CD4-positive, alpha-beta memory T cell (primary cell): ENCODE results near the gene GPD2. TPM values are rescaled to one million over a fixed set of nuclear protein-coding genes. Genes with fewer than 3 reads are reported as not detected.

Source experiments
- CTCF ChIA-PET: fragments of 350-600 bp; sonication (Branson Sonifier 250); formaldehyde crosslinking; loops from one replicate; lab custom pipeline; 2021; ENCODE audit warnings: inconsistent platforms; ENCODE audit not compliant: partially characterized antibody; lab: Charles Lee
- POLR2A ChIA-PET: fragments of 350-600 bp; sonication (Branson Sonifier 250); formaldehyde crosslinking; loops from one replicate; lab custom pipeline; 2021; ENCODE audit not compliant: partially characterized antibody; lab: Charles Lee
- DNase-seq, 5 donors: peaks; one replicate each; pipeline versions ENCODE4 v3.0.0 to v3.0.0-alpha.2; 2020 to 2022; ENCODE audit warnings: mixed read lengths in 1 of 5
- H3K27ac ChIP-seq: one replicate; pipeline ENCODE4 v1.7.0; 2013; ENCODE audit warnings: low read depth, low read length
- H3K27me3 ChIP-seq: 2 replicates; pipeline ENCODE4 v1.7.0; 2013; ENCODE audit warnings: mild to moderate bottlenecking, low read length, moderate library complexity; ENCODE audit not compliant: insufficient read depth
- H3K36me3 ChIP-seq: 2 replicates; pipeline ENCODE4 v1.7.0; 2013; ENCODE audit warnings: mild to moderate bottlenecking, low read length, moderate library complexity; ENCODE audit not compliant: insufficient read depth
- H3K4me1 ChIP-seq: 2 replicates; pipeline ENCODE4 v1.7.0; 2013; ENCODE audit warnings: mild to moderate bottlenecking, low read length, moderate library complexity; ENCODE audit not compliant: insufficient read depth
- H3K4me3 ChIP-seq, 2 donors: one replicate each; pipeline ENCODE4 v1.7.0; 2013; ENCODE audit warnings: low read length in 2 of 2, mild to moderate bottlenecking in 1 of 2
- H3K9me3 ChIP-seq, 2 donors: one replicate each; pipeline ENCODE4 v1.7.0; 2013; ENCODE audit warnings: low read length in 2 of 2, control low read depth in 1 of 2; ENCODE audit not compliant: control insufficient read depth in 1 of 2
- H3K27ac Mint-ChIP-seq, 7 donors: one replicate each; pipeline ENCODE4 v1.8.0; 2020 to 2021; ENCODE audit warnings: mixed read lengths in 7 of 7, mild to moderate bottlenecking in 6 of 7, inconsistent platforms in 3 of 7, moderate library complexity in 3 of 7
- H3K27me3 Mint-ChIP-seq, 2 donors: one replicate each; pipeline ENCODE4 v1.8.0; 2020 to 2021; ENCODE audit warnings: mixed read lengths in 2 of 2
- H3K36me3 Mint-ChIP-seq, 2 donors: one replicate each; pipeline ENCODE4 v1.8.0; 2020 to 2021; ENCODE audit warnings: mixed read lengths in 2 of 2, inconsistent platforms in 1 of 2, mild to moderate bottlenecking in 1 of 2
- H3K4me1 Mint-ChIP-seq, 4 donors: one replicate each; pipeline ENCODE4 v1.8.0; 2020 to 2021; ENCODE audit warnings: mixed read lengths in 4 of 4, mild to moderate bottlenecking in 1 of 4
- H3K4me3 Mint-ChIP-seq, 8 donors: one replicate each; pipeline ENCODE4 v1.8.0; 2020 to 2021; ENCODE audit warnings: mixed read lengths in 8 of 8, mild to moderate bottlenecking in 7 of 8, moderate library complexity in 6 of 8, inconsistent platforms in 3 of 8
- H3K9me3 Mint-ChIP-seq, 8 donors: one replicate each; pipeline ENCODE4 v1.8.0; 2020 to 2021; ENCODE audit warnings: mixed read lengths in 8 of 8, mild to moderate bottlenecking in 5 of 8, inconsistent platforms in 3 of 8, moderate library complexity in 1 of 8
- intact Hi-C: fragments of 100-400 bp; cut with micrococcal nuclease; formaldehyde crosslinking; loops from one replicate; pipeline ENCODE4 v1.15.1; 2023
- polyA plus RNA-seq, 2 donors: library from polyadenylated mRNA; unstranded; fragments of 300-500 nt; fragmentation: Illumina TruSeq; gene quantifications; one replicate each; pipeline ENCODE4 v1.2.3, GENCODE V29; 2021
- total RNA-seq, 2 experiments: library from RNA; stranded (reverse); gene quantifications; one replicate each; pipeline ENCODE4 v1.2.3, GENCODE V29; 2021

The GPD2 gene
- total and polyA plus RNA-seq, 4 experiments from 2014 or later: 3.5 to 13.1 (median 10.0) TPM

DNA sequence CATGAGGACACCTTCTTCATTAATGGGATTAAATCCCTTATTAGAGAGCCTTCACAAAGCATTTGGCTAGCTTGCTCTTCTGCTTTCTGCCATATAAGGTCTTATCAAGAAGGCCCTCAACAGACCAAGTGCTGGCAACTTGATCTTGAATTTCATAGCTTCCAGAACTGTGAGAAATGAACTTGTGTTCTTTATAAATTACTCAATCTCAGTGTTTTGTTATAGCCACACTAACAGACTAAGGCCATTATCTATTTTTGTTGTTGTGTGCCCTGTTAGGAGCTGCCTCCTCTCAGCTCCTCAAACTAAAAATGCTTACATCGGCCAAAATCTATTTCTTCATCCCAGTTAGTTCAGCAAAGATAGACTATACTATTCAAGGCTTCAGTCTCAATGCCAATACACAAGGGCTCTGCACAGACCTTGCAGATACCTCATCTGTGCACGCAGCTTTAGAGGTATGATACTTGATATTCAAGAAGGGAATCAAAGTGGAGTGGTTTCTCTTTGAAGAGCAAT lies 182.9 kb downstream of the GPD2 start:
- Mint-ChIP-seq H3K27me3 (peaks cover 5 to 9% of the 10 kb centered on the region in 2 donors), H3K4me3 (no peak overlapping the region), H3K4me1 (peaks cover 0 to 1% (median 0%) of the 10 kb centered on the region in 4 donors), H3K9me3 (peaks cover 0 to 6% (median 0%) of the 10 kb centered on the region in 8 donors), H3K36me3 (no peaks in the 10 kb centered on the region), H3K27ac (no peak overlapping the region)
- ChIA-PET CTCF (no interaction called here), POLR2A (no interaction called here)
- Histone ChIP-seq H3K27me3 (no peaks in the 10 kb centered on the region), H3K4me1 (no peaks in the 10 kb centered on the region), H3K36me3 (no peaks in the 10 kb centered on the region), H3K9me3 (no peaks in the 10 kb centered on the region), H3K4me3 (no peak overlapping the region), H3K27ac (no peak overlapping the region)
- intact Hi-C loops: no loop called here
- no peak for DNase-seq

DNA sequence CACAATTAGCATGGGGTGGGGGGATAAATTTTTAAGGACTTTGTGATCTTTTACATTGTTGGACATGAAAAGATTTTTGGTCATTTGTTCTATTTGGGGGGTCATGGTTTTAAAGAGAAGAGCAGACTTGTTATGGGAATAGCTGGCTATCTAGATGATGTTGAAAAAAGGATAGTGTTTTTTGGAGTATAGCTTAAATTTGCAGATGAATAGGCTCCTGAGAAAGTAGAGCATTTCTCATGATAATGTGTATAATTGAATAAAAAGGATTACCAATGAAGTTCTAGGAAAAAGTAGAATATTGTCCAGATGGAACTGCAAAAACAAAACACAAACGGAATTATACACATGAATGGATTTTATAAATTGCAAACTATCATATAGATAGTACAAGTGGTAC lies 186.3 kb downstream of the GPD2 start:
- no peak overlapping the region for H3K27ac ChIP-seq
- no peaks in the 10 kb centered on the region for H3K27me3 ChIP-seq
- Mint-ChIP-seq H3K27ac (no peak overlapping the region), H3K9me3 (peaks cover 2 to 12% (median 6%) of the 10 kb centered on the region in 8 donors), H3K4me1 (no peaks in the 10 kb centered on the region), H3K4me3 (no peak overlapping the region), H3K36me3 (no peaks in the 10 kb centered on the region), H3K27me3 (peaks cover 5 to 9% of the 10 kb centered on the region in 2 donors)
- ChIA-PET POLR2A (no interaction called here), CTCF (no interaction called here)
- H3K4me1 ChIP-seq: no peaks in the 10 kb centered on the region
- no peak overlapping the region for H3K4me3 ChIP-seq
- no peaks in the 10 kb centered on the region for H3K9me3 ChIP-seq
- no peaks in the 10 kb centered on the region for H3K36me3 ChIP-seq
- intact Hi-C loops: no loop called here
- no peak for DNase-seq

DNA sequence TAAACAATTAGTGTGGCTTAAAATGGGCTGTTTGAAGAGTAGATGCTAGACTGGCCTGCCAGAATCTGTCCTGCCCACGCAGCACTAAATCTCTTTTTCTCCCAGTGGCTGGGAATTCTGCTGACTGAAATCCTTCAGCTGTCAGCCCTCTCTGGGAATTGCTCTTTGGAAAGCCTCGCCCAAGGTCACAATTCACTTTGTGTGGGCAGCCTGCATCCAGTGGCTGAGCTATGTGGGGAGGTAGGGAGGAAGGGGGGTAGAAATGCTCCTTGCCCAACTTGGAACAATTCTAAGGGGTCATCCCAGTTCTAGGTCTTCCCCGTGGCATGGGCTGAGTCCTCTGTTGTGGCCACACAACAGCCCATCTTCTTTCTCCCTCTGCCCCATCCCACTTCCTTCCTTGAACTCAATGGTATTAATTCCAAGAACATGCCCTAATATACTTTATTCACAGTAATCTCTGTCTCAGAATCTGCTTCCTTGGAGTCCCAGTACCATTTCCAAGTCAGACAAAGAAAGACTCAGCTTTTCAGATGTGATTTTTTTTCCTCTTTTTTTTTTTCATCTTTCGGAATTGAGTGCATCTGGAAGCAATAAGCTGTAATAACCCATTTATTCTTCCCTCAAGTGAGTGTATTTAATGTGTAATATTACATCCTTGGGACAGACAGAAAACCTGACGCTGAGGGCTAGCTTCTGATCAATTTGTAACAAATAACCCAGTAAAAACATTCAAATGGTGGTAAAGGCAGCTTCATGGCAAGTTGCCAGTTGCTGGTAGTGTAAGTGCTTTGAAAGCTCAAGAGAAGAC lies 189.4 kb downstream of the GPD2 start:
- ChIA-PET POLR2A (no interaction called here), CTCF (interaction anchor here (0.7 to 1.7 kb wide), 3 partner anchors 8 to 36 kb away, joined by 3 to 4 read pairs (median 3); no protein-coding TSS in a partner anchor)
- Mint-ChIP-seq H3K4me1 (no peaks in the 10 kb centered on the region), H3K27ac (no peak overlapping the region), H3K27me3 (peaks cover 5 to 10% of the 10 kb centered on the region in 2 donors), H3K36me3 (no peaks in the 10 kb centered on the region), H3K9me3 (peaks cover 2 to 12% (median 6%) of the 10 kb centered on the region in 8 donors), H3K4me3 (no peak overlapping the region)
- Histone ChIP-seq H3K36me3 (no peaks in the 10 kb centered on the region), H3K4me3 (no peak overlapping the region), H3K27me3 (no peaks in the 10 kb centered on the region), H3K27ac (no peak overlapping the region), H3K4me1 (no peaks in the 10 kb centered on the region), H3K9me3 (no peaks in the 10 kb centered on the region)
- DNase-seq: no peak
- intact Hi-C loops: no loop called here

DNA sequence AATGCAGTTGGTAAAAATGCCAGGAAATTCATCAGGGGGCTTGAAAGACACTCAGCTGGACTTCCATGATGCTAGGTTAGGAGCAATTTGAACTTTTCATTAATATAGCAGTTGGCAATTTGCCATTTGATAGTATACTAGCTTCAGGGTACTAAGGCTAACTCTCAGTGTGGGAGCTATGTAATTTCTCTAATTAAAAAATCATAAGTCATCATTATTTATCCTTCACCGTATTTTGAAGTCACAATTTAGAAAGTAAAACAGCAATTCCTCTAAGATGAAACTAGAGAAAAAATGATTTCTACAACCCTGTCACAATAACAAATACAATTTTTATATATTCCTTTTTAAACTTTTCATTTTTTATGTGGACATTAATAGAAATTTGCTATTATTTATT lies 190.8 kb downstream of the GPD2 start:
- Histone ChIP-seq H3K9me3 (no peaks in the 10 kb centered on the region), H3K27ac (no peak overlapping the region), H3K4me3 (no peak overlapping the region), H3K36me3 (no peaks in the 10 kb centered on the region), H3K27me3 (no peaks in the 10 kb centered on the region), H3K4me1 (no peaks in the 10 kb centered on the region)
- intact Hi-C loops: no loop called here
- H3K4me1 Mint-ChIP-seq: no peaks in the 10 kb centered on the region
- H3K9me3 Mint-ChIP-seq: peaks cover 2 to 12% (median 6%) of the 10 kb centered on the region in 8 donors
- no peak overlapping the region for H3K27ac Mint-ChIP-seq
- peaks cover 6 to 7% of the 10 kb centered on the region in 2 donors for H3K27me3 Mint-ChIP-seq
- CTCF ChIA-PET: interaction anchor here (1.5 to 1.7 kb wide), 2 partner anchors 9 to 37 kb away, joined by 3 to 4 read pairs; no protein-coding TSS in a partner anchor
- H3K36me3 Mint-ChIP-seq: no peaks in the 10 kb centered on the region
- POLR2A ChIA-PET: no interaction called here
- DNase-seq: no peak
- H3K4me3 Mint-ChIP-seq: no peak overlapping the region

DNA sequence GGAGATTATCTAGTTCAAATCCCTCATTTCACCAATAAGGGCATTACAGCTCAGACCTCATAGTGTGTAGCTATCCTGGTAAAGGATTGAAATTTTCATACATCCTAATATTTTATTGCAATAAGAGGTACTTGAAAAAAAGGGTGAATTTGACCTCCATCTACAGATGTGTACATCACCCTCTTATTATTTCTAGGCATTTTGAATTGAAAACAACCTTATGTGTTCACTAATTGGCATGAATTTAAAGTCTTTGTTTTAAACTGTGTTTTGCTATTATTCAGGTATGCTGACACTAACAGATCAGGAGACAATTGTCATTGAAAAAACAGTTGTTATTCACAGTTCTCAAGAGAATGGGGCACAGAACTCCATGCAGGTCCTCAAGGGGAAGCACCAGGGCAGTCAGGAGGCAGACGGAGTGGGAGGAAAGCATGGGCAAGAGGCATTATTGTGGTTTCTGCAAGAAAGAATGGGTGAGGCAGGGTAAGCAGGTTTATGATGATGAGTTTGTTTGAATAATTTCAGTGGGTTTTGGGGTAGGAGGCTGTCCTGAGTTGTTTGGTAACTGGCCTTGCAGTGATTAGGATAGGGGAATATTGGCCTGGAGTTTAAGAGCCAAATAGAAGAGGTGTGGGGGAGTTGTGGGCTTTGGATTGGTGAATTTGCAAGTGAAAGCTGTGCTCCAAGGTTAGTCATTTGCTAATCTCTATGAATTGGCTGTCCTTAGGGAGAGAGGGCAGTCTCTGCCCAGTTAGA lies 194.6 kb downstream of the GPD2 start:
- POLR2A ChIA-PET: no interaction called here

DNA sequence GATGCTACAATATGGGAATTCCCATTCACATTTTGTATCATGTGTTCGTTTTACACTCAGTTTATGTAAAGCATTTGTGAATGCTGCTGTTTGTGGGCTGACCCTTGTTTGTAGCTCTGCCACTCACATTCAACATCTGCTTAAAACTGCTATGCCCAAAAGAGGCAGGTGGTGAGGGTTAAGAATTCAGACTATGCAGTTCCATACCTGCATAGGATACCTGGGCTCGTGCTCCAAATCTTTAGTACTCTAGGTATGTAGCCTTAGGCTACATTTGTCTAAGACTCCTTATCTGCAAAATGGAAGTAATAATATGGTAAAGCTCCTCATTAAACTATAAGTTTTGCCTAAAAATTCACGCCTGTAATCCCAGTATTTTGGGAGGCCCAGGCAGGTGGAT lies 199.5 kb downstream of the GPD2 start:
- no peak for DNase-seq
- Mint-ChIP-seq H3K36me3 (no peaks in the 10 kb centered on the region), H3K9me3 (peaks cover 3 to 8% (median 4%) of the 10 kb centered on the region in 8 donors), H3K4me1 (no peaks in the 10 kb centered on the region), H3K27me3 (peaks cover 7 to 19% of the 10 kb centered on the region in 2 donors), H3K4me3 (no peak overlapping the region), H3K27ac (no peak overlapping the region)
- intact Hi-C loops: no loop called here
- H3K36me3 ChIP-seq: no peaks in the 10 kb centered on the region
- POLR2A ChIA-PET: no interaction called here
- no peaks in the 10 kb centered on the region for H3K9me3 ChIP-seq
- no peak overlapping the region for H3K4me3 ChIP-seq
- no peak overlapping the region for H3K27ac ChIP-seq
- CTCF ChIA-PET: interaction anchor here (1.0 kb wide), 1 partner anchor 9 kb away, joined by 3 read pairs; no protein-coding TSS in a partner anchor
- H3K27me3 ChIP-seq: no peaks in the 10 kb centered on the region
- H3K4me1 ChIP-seq: no peaks in the 10 kb centered on the region

More for the DNA sequence above, 194.6 kb downstream of the GPD2 start:
- CTCF ChIA-PET: no interaction called here
- Mint-ChIP-seq H3K4me3 (no peak overlapping the region), H3K27me3 (peaks cover 8 to 12% of the 10 kb centered on the region in 2 donors), H3K27ac (no peak overlapping the region), H3K36me3 (no peaks in the 10 kb centered on the region), H3K4me1 (no peaks in the 10 kb centered on the region), H3K9me3 (peaks cover 0 to 3% (median 0%) of the 10 kb centered on the region in 8 donors)
- no peaks in the 10 kb centered on the region for H3K9me3 ChIP-seq
- DNase-seq: no peak
- intact Hi-C loops: no loop called here
- no peaks in the 10 kb centered on the region for H3K4me1 ChIP-seq
- no peaks in the 10 kb centered on the region for H3K36me3 ChIP-seq
- no peak overlapping the region for H3K27ac ChIP-seq
- no peak overlapping the region for H3K4me3 ChIP-seq
- H3K27me3 ChIP-seq: no peaks in the 10 kb centered on the region
